Measurements from ENCODE around the gene AFG3L2. TPM values are rescaled to one million over a fixed set of nuclear protein-coding genes. Genes with fewer than 3 reads are reported as not detected.

AFG3L2 gene
- total and polyA plus RNA-seq, 10 of the 15 experiments (the other 5 are each of a cell fraction or from before 2014, with no cell fraction given) = 21.0 to 72.7 (median 57.7) TPM

DNA sequence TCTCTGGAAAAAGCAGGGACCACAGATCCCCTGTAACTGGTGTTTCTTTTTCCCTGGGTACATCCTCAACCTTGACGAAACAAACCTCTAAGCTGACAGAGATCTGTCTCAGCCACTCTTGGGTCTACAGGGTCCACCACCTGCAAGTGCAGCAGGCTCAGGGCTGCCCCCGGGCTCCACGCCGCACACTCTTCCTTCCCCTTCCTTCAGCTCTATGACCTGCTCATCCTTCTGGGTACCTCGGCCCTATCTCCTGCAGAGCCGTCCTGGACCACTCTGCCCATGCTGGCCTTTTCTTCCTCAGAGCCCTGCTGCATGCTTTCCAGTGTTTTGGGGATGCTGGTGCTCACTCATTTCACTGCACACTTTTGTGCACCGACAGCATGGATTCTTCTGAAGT, 41.5 kb downstream of the AFG3L2 start:
- FAIRE-seq (no peak), DNase-seq (ENCODE audit: low read depth, low spot score) (no peak), ATAC-seq (no peak)
- BruUV-seq (replicated peaks) = no TSS peak
- H3K79me2 ChIP-seq (ENCODE audit: control insufficient read depth, insufficient read depth, low read length) = no peaks in the 10 kb centered on the region
- RAD21 ChIA-PET (ENCODE audit: unreplicated experiment) = no interaction called here
- in situ Hi-C loops (cut with MboI) (no loop called here), intact Hi-C loops (cut with micrococcal nuclease; ENCODE audit: unreplicated experiment) (no loop called here)
- H3K27me3 ChIP-seq (replicated peaks in 1 of 2; ENCODE audit: control insufficient read depth in 2 of 2, insufficient read depth in 2 of 2, low read length in 1 of 2) = no peaks in the 10 kb centered on the region
- no peak overlapping the region for H2AFZ ChIP-seq (ENCODE audit: control insufficient read depth, low read depth, low read length)
- POLR2A ChIA-PET = no interaction called here
- SMC1A ChIA-PET (ENCODE audit: uncharacterized antibody, unreplicated experiment) = no interaction called here
- TF ChIP-seq, protein P1, sequence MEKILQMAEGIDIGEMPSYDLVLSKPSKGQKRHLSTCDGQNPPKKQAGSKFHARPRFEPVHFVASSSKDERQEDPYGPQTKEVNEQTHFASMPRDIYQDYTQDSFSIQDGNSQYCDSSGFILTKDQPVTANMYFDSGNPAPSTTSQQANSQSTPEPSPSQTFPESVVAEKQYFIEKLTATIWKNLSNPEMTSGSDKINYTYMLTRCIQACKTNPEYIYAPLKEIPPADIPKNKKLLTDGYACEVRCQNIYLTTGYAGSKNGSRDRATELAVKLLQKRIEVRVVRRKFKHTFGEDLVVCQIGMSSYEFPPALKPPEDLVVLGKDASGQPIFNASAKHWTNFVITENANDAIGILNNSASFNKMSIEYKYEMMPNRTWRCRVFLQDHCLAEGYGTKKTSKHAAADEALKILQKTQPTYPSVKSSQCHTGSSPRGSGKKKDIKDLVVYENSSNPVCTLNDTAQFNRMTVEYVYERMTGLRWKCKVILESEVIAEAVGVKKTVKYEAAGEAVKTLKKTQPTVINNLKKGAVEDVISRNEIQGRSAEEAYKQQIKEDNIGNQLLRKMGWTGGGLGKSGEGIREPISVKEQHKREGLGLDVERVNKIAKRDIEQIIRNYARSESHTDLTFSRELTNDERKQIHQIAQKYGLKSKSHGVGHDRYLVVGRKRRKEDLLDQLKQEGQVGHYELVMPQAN (conservative IDR thresholded peaks at IDR 0.05) = no peak
- TF ChIP-seq ZZZ3 (IDR thresholded peaks at IDR 0.05; ENCODE audit: control insufficient read depth, insufficient read length, low read depth) = no peak
- TF ChIP-seq, protein P2, sequence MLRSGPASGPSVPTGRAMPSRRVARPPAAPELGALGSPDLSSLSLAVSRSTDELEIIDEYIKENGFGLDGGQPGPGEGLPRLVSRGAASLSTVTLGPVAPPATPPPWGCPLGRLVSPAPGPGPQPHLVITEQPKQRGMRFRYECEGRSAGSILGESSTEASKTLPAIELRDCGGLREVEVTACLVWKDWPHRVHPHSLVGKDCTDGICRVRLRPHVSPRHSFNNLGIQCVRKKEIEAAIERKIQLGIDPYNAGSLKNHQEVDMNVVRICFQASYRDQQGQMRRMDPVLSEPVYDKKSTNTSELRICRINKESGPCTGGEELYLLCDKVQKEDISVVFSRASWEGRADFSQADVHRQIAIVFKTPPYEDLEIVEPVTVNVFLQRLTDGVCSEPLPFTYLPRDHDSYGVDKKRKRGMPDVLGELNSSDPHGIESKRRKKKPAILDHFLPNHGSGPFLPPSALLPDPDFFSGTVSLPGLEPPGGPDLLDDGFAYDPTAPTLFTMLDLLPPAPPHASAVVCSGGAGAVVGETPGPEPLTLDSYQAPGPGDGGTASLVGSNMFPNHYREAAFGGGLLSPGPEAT (IDR thresholded peaks at IDR 0.05; ENCODE audit: low read depth) = no peak
- no peak for TF ChIP-seq JUND (IDR thresholded peaks at IDR 0.05; ENCODE audit: low read depth, low read length)
- TF ChIP-seq ZSCAN29 (IDR thresholded peaks at IDR 0.05) = no peak
- no peak for TF ChIP-seq IRF4 (IDR thresholded peaks at IDR 0.05; ENCODE audit: low read depth, low read length)
- TF ChIP-seq SPI1 (IDR thresholded peaks at IDR 0.05; ENCODE audit: borderline replicate concordance, insufficient read depth, low read depth, low read length) = no peak
- TF ChIP-seq RAD21 (IDR thresholded peaks at IDR 0.05; ENCODE audit: insufficient read depth, low read depth, low read length) = no peak
- TF ChIP-seq NFXL1 (IDR thresholded peaks at IDR 0.05; ENCODE audit: borderline replicate concordance) = no peak
- no peak for TF ChIP-seq IKZF2 (IDR thresholded peaks at IDR 0.05)
- no peak for TF ChIP-seq SREBF1 (IDR thresholded peaks at IDR 0.05; ENCODE audit: low read length)
- TF ChIP-seq TARDBP (IDR thresholded peaks at IDR 0.05; ENCODE audit: borderline replicate concordance) = no peak
- no peak for TF ChIP-seq CHD4 (IDR thresholded peaks at IDR 0.05)
- H3K36me3 ChIP-seq (ENCODE audit: control insufficient read depth in 2 of 2, insufficient read depth in 2 of 2, low read length in 1 of 2) = peaks cover 6 to 18% of the 10 kb centered on the region in 2 experiments; a peak in 3 of 4 replicates
- 84% methylated on average over 7 of the region's 7 CpGs for WGBS (ENCODE audit: insufficient coverage, insufficient replicate concordance, low lambda C conversion rate, missing lambda C conversion rate)
- no peaks in the 10 kb centered on the region for H3K9me3 ChIP-seq (replicated peaks; ENCODE audit: control insufficient read depth, insufficient read depth, low read length)
- no peak overlapping the region for H3K9ac ChIP-seq (ENCODE audit: control insufficient read depth, insufficient read depth, low read length)
- H4K20me1 ChIP-seq (ENCODE audit: control insufficient read depth, insufficient read depth) = no peaks in the 10 kb centered on the region; the same call in 1 of the 2 replicates
- H3K4me2 ChIP-seq (ENCODE audit: control insufficient read depth, insufficient read depth) = no peak overlapping the region
- H3K4me1 ChIP-seq (ENCODE audit: control insufficient read depth, insufficient read depth, low read length) = no peaks in the 10 kb centered on the region
- no peak overlapping the region for H3K4me3 ChIP-seq
- H3K27ac ChIP-seq (ENCODE audit: control insufficient read depth, insufficient read depth) = no peak overlapping the region
- CTCF ChIA-PET = interaction anchor here (0.7 kb wide), 1 partner anchor 1372 kb away, joined by 3 read pairs; no protein-coding TSS in a partner anchor

All from GM12878 (cell line).